HEK293 (cell line): ENCODE results near the gene TMED7.

Experiments
- CTCF ChIA-PET: fragments of 350-600 bp; formaldehyde crosslinking; extraction: SDS; loops from one replicate; lab custom pipeline; 2021; ENCODE audit warnings: antibody characterized with exemption; lab: Yijun Ruan, JAX
- POLR2A ChIA-PET: fragments of 300-600 bp; formaldehyde crosslinking; extraction: SDS; loops from one replicate; lab custom pipeline; 2020; ENCODE audit warnings: antibody characterized with exemption, inconsistent platforms; lab: Yijun Ruan, JAX
- H3K27ac ChIP-seq: fragments of 200-500 bp; sonication (Bioruptor generic); 2 replicates; pipeline ENCODE4 v1.5.1; 2014; ENCODE audit warnings: low read depth, low read length, control low read depth, inconsistent platforms; ENCODE audit errors: extremely low read depth
- H3K36me3 ChIP-seq, 2 experiments: fragments of 200-500 bp in 1 of 2; sonication (Bioruptor generic) in 1 of 2; 1 replicate in 1 of 2; 2 replicates in 1 of 2; pipeline ENCODE4 v1.5.1; 2014 to 2017; ENCODE audit warnings: inconsistent platforms in 2 of 2, low read length in 2 of 2; ENCODE audit not compliant: control insufficient read depth in 2 of 2, insufficient read depth in 1 of 2
- H3K4me1 ChIP-seq: fragments of 200-500 bp; sonication (Bioruptor generic); 2 replicates; pipeline ENCODE4 v1.5.1; 2014; ENCODE audit warnings: mild to moderate bottlenecking, low read length, inconsistent platforms; ENCODE audit not compliant: control insufficient read depth, insufficient read depth
- H3K4me3 ChIP-seq: 2 replicates; pipeline ENCODE4 v1.5.1; 2011; ENCODE audit warnings: low read depth, mild to moderate bottlenecking, control low read depth, low read length, moderate library complexity
- H3K9me3 ChIP-seq: fragments of 200-500 bp; sonication (Bioruptor generic); 2 replicates; pipeline ENCODE4 v1.5.1; 2014; ENCODE audit warnings: low read depth, low read length, inconsistent platforms; ENCODE audit not compliant: control insufficient read depth, insufficient read depth
- CTCF ChIP-seq: fragments of 450-650 bp; formaldehyde crosslinking; IDR thresholded peaks from 2 replicates; pipeline ENCODE4 v1.5.1; 2016; ENCODE audit warnings: missing biosample characterization, missing genetic modification characterization
- KLF1 ChIP-seq: fragments of 450-650 bp; formaldehyde crosslinking; IDR thresholded peaks from 2 replicates; pipeline ENCODE4 v1.5.1; 2016; ENCODE audit warnings: missing biosample characterization, missing genetic modification characterization
- KLF10 ChIP-seq: fragments of 450-650 bp; IDR thresholded peaks from 2 replicates; pipeline ENCODE4 v1.5.1; 2018; ENCODE audit warnings: missing biosample characterization, mild to moderate bottlenecking, missing genetic modification characterization
- KLF17 ChIP-seq: fragments of 450-650 bp; formaldehyde crosslinking; IDR thresholded peaks from 2 replicates; pipeline ENCODE4 v1.5.1; 2016; ENCODE audit warnings: missing biosample characterization, missing genetic modification characterization
- KLF7 ChIP-seq: fragments of 450-650 bp; formaldehyde crosslinking; IDR thresholded peaks from 2 replicates; pipeline ENCODE4 v1.5.1; 2016; ENCODE audit warnings: missing biosample characterization, missing genetic modification characterization, borderline replicate concordance
- MZF1 ChIP-seq: fragments of 450-650 bp; formaldehyde crosslinking; IDR thresholded peaks from 2 replicates; pipeline ENCODE4 v1.5.1; 2017; ENCODE audit warnings: missing biosample characterization, missing genetic modification characterization, borderline replicate concordance
- PRDM1 ChIP-seq: fragments of 450-650 bp; formaldehyde crosslinking; IDR thresholded peaks from 2 replicates; pipeline ENCODE4; 2016; ENCODE audit warnings: missing biosample characterization, missing genetic modification characterization
- PRDM10 ChIP-seq: fragments of 450-650 bp; formaldehyde crosslinking; IDR thresholded peaks from 2 replicates; pipeline ENCODE4 v1.5.1; 2016; ENCODE audit warnings: missing biosample characterization, missing genetic modification characterization
- SP7 ChIP-seq: fragments of 450-650 bp; formaldehyde crosslinking; IDR thresholded peaks from 2 replicates; pipeline ENCODE4 v1.5.1; 2016; ENCODE audit warnings: missing biosample characterization, missing genetic modification characterization
- ZBTB11 ChIP-seq: fragments of 450-650 bp; formaldehyde crosslinking; conservative IDR thresholded peaks from 2 replicates; pipeline ENCODE4 v1.5.1; 2016; ENCODE audit warnings: low read depth, missing biosample characterization, missing genetic modification characterization
- ZBTB21 ChIP-seq: fragments of 450-650 bp; formaldehyde crosslinking; IDR thresholded peaks from 2 replicates; pipeline ENCODE4 v1.5.1; 2017; ENCODE audit warnings: missing biosample characterization, missing genetic modification characterization
- ZFHX2 ChIP-seq: fragments of 450-650 bp; formaldehyde crosslinking; conservative IDR thresholded peaks from 2 replicates; pipeline ENCODE4 v1.5.1; 2016; ENCODE audit warnings: missing biosample characterization, missing genetic modification characterization
- ZFP41 ChIP-seq: fragments of 450-650 bp; formaldehyde crosslinking; IDR thresholded peaks from 2 replicates; pipeline ENCODE4 v1.5.1; 2016; ENCODE audit warnings: missing biosample characterization, missing genetic modification characterization, borderline replicate concordance
- ZNF366 ChIP-seq: fragments of 450-650 bp; formaldehyde crosslinking; conservative IDR thresholded peaks from 2 replicates; pipeline ENCODE4 v1.5.1; 2016; ENCODE audit warnings: missing biosample characterization, missing genetic modification characterization
- ZNF391 ChIP-seq: fragments of 450-650 bp; formaldehyde crosslinking; IDR thresholded peaks from 2 replicates; pipeline ENCODE4 v1.5.1; 2016; ENCODE audit warnings: low read depth, missing biosample characterization, missing genetic modification characterization, borderline replicate concordance
- ZNF449 ChIP-seq: fragments of 450-650 bp; formaldehyde crosslinking; IDR thresholded peaks from 2 replicates; pipeline ENCODE4 v1.5.1; 2017; ENCODE audit warnings: missing biosample characterization, mild to moderate bottlenecking, missing genetic modification characterization, moderate library complexity
- ZNF571 ChIP-seq: fragments of 450-650 bp; formaldehyde crosslinking; IDR thresholded peaks from 2 replicates; pipeline ENCODE4 v1.5.0; 2017; ENCODE audit warnings: missing biosample characterization, missing genetic modification characterization
- ZNF580 ChIP-seq: fragments of 450-650 bp; formaldehyde crosslinking; IDR thresholded peaks from 2 replicates; pipeline ENCODE4 v1.5.1; 2016; ENCODE audit warnings: missing biosample characterization, missing genetic modification characterization
- ZNF610 ChIP-seq: fragments of 450-650 bp; formaldehyde crosslinking; IDR thresholded peaks from 2 replicates; pipeline ENCODE4 v1.5.1; 2016; ENCODE audit warnings: missing biosample characterization, missing genetic modification characterization, borderline replicate concordance
- ZNF76 ChIP-seq: fragments of 450-650 bp; formaldehyde crosslinking; IDR thresholded peaks from 2 replicates; pipeline ENCODE4; 2016; ENCODE audit warnings: low read depth, missing biosample characterization, missing genetic modification characterization, borderline replicate concordance
- ZSCAN30 ChIP-seq: fragments of 450-650 bp; IDR thresholded peaks from 2 replicates; pipeline ENCODE4 v1.5.1; 2018; ENCODE audit warnings: missing biosample characterization, mild to moderate bottlenecking, missing genetic modification characterization, moderate library complexity

Gene TMED7

GRCh38 chr5:115625579-115626444, at the start of gene TMED7:
Gene TMED7, minus strand, starts transcription at chr5:115626036. Its CDS starts 244 bp downstream, at chr5:115625792.
- CTCF ChIA-PET, result interaction anchor here (0.8 to 1.7 kb wide), 4 partner anchors 9 to 17 kb away, joined by 3 to 6 read pairs (median 3); no protein-coding TSS in a partner anchor
- peak within 1 kb of the TSS; percentile 83 for H3K27ac ChIP-seq
- H3K36me3 ChIP-seq, result peaks cover 0 to 26% of the 10 kb centered on the region in 2 experiments; a peak in 2 of 3 replicates
- H3K4me1 ChIP-seq, result peaks cover 7% of the 10 kb centered on the region
- POLR2A ChIA-PET, result interaction anchor here (0.6 to 1.5 kb wide), 5 partner anchors 75 to 454 kb away, joined by 3 to 5 read pairs (median 3); partner anchors contain the start of genes AP3S1, ATG12 and FEM1C
- no peaks in the 10 kb centered on the region for H3K9me3 ChIP-seq
- peak within 1 kb of the TSS; percentile 91 for H3K4me3 ChIP-seq
- TF ChIP-seq KLF7 (tag by site-specific recombination), result peak; percentile 72; the same call in 1 of the 2 replicates
- 0 out of 2 replicates have a peak, but pooled peaks have one; percentile 20 for TF ChIP-seq KLF17 (tag by site-specific recombination)
- TF ChIP-seq CTCF (tag by site-specific recombination), result no peak; the same call in 1 of the 2 replicates
- peak; percentile 87 for TF ChIP-seq ZNF76 (tag by site-specific recombination)
- no peak for TF ChIP-seq ZNF571 (tag by site-specific recombination)
- TF ChIP-seq ZFP41, result no peak
- peak; percentile 98 for TF ChIP-seq KLF1 (tag by site-specific recombination)
- TF ChIP-seq ZNF391 (tag by site-specific recombination), result 0 out of 2 replicates have a peak, but pooled peaks have one; percentile 16
- peak; percentile 79 for TF ChIP-seq MZF1 (tag by site-specific recombination)
- TF ChIP-seq ZFHX2 (tag by site-specific recombination), result peak; percentile 92
- peak; percentile 34; the same call in 1 of the 2 replicates for TF ChIP-seq ZNF610
- peak; percentile 28 for TF ChIP-seq ZBTB21 (tag by site-specific recombination)
- TF ChIP-seq ZNF366, result peak; percentile 66
- TF ChIP-seq ZSCAN30 (tag by site-specific recombination), result 0 out of 2 replicates have a peak, but pooled peaks have one; percentile 56
- no peak for TF ChIP-seq PRDM1 (tag by site-specific recombination)
- 0 out of 2 replicates have a peak, but pooled peaks have one; percentile 39 for TF ChIP-seq KLF10 (tag by site-specific recombination)
- TF ChIP-seq ZBTB11 (tag by site-specific recombination), result peak; percentile 96
- TF ChIP-seq ZNF580 (tag by site-specific recombination), result peak; percentile 99
- TF ChIP-seq SP7, result peak; percentile 82
- TF ChIP-seq ZNF449 (tag by site-specific recombination), result no peak
- peak; percentile 81 for TF ChIP-seq PRDM10 (tag by site-specific recombination)
